CD4-positive, alpha-beta T cell (primary cell): ENCODE measurements around the gene PSAT1. TPM values are rescaled to one million over a fixed set of nuclear protein-coding genes. Genes with fewer than 3 reads are reported as not detected.

ENCODE experiments used
- ATAC-seq: fragments of 200-7000 bp; cut with Tn5 transposase; one replicate; pipeline ENCODE4 v1.10.0; 2022; ENCODE audit warnings: mild to moderate bottlenecking; ENCODE audit not compliant: poor library complexity
- CTCF ChIA-PET: fragments of 350-600 bp; sonication (Branson Sonifier 250); formaldehyde crosslinking; loops from one replicate; lab custom pipeline; 2021; ENCODE audit warnings: antibody characterized with exemption, inconsistent platforms; lab: Charles Lee
- POLR2A ChIA-PET: fragments of 350-600 bp; sonication (Branson Sonifier 250); formaldehyde crosslinking; loops from one replicate; lab custom pipeline; 2021; ENCODE audit warnings: antibody characterized with exemption, inconsistent platforms; lab: Charles Lee
- DNase-seq, 14 experiments: peaks; one replicate each; pipeline ENCODE4 v3.0.0-alpha.2; 2013 to 2020; ENCODE audit warnings: mixed read lengths in 2 of 14
- H3K27ac ChIP-seq, 2 donors: one replicate each; pipeline versions ENCODE4 v1.5.1 to v1.7.0; 2013; ENCODE audit warnings: low read length in 2 of 2, low read depth in 1 of 2, mild to moderate bottlenecking in 1 of 2
- H3K27me3 ChIP-seq, 2 experiments: 1 replicate in 1 of 2; 2 replicates in 1 of 2; pipeline versions ENCODE4 v1.6.1 to v1.7.0; 2013; ENCODE audit warnings: low read length in 2 of 2, control low read depth in 1 of 2, mild to moderate bottlenecking in 1 of 2, moderate library complexity in 1 of 2; ENCODE audit not compliant: insufficient read depth in 2 of 2, control insufficient read depth in 1 of 2
- H3K36me3 ChIP-seq: one replicate; pipeline ENCODE4 v1.6.1; 2013; ENCODE audit warnings: low read length, control low read depth; ENCODE audit not compliant: insufficient read depth
- H3K4me1 ChIP-seq: one replicate; pipeline ENCODE4 v1.6.1; 2013; ENCODE audit warnings: low read length, control low read depth; ENCODE audit not compliant: insufficient read depth
- H3K4me3 ChIP-seq: one replicate; pipeline ENCODE4 v1.5.1; 2013; ENCODE audit warnings: mild to moderate bottlenecking, low read length, moderate library complexity
- H3K9me3 ChIP-seq, 2 experiments: 1 replicate in 1 of 2; 2 replicates in 1 of 2; pipeline versions ENCODE4 v1.6.1 to v1.7.0; 2013; ENCODE audit warnings: low read length in 2 of 2, mild to moderate bottlenecking in 2 of 2, control low read depth in 1 of 2, moderate library complexity in 1 of 2; ENCODE audit not compliant: control insufficient read depth in 1 of 2, insufficient read depth in 1 of 2
- H3K27ac Mint-ChIP-seq: one replicate; pipeline ENCODE4 v1.8.0; 2020; ENCODE audit warnings: mixed read lengths
- H3K27me3 Mint-ChIP-seq: one replicate; pipeline ENCODE4 v1.8.0; 2021; ENCODE audit warnings: mixed read lengths
- H3K36me3 Mint-ChIP-seq: one replicate; pipeline ENCODE4 v1.8.0; 2021; ENCODE audit warnings: low read depth, mixed read lengths
- H3K4me1 Mint-ChIP-seq: one replicate; pipeline ENCODE4 v1.8.0; 2021; ENCODE audit warnings: low read depth, mixed read lengths
- H3K4me3 Mint-ChIP-seq: one replicate; pipeline ENCODE4 v1.8.0; 2020; ENCODE audit warnings: mild to moderate bottlenecking, mixed read lengths
- H3K9me3 Mint-ChIP-seq: one replicate; pipeline ENCODE4 v1.8.0; 2020; ENCODE audit warnings: mixed read lengths
- intact Hi-C, 2 experiments: fragments of 100-400 bp; cut with DNase I in 1 of 2; cut with micrococcal nuclease in 1 of 2; formaldehyde crosslinking; loops; one replicate each; pipeline versions ENCODE4 v1.15.1 to v1.9.0; 2023 to 2025; cut with DNase I, micrococcal nuclease
- total RNA-seq, 174 experiments: library from RNA in 2 of 174; stranded (reverse) in 2 of 174; gene quantifications; one replicate each; pipeline ENCODE4 v1.2.3 and lab custom pipeline; 2021 to 2026
- TF ChIP-seq, protein P1 (sequence below): fragments of 200-600 bp; IDR thresholded peaks from one replicate; pipeline ENCODE4 v1.8.0; 2022; ENCODE audit warnings: antibody characterized with exemption, mild to moderate bottlenecking

The PSAT1 gene
- total RNA-seq, 2 experiments from 2014 or later, result 0.30 to 0.61 TPM

DNA sequence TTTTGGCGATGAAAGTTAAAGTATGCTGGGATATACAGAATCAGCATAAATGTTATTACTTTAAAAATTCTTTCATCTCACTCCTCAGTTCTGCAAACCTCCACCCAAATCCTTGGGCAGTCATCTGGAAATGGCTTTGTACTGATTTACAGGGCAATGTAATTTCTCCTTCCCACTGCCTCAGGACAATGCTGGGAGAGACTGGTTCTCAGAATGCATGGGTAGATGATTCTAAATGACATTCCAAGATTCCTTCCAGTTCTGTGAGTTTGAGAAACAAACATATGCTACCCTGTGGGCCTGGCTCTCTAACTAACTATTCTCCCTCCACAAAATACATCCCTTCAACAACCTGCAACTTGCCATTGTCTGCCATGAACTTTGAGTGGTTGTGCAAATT lies 7.5 kb upstream of the PSAT1 start:
- intact Hi-C loops, result no loop called here
- CTCF ChIA-PET, result no interaction called here
- no peak overlapping the region for H3K27ac ChIP-seq
- ATAC-seq (no peak), DNase-seq (no peak)
- H3K4me1 Mint-ChIP-seq, result peaks cover 8% of the 10 kb centered on the region
- H3K4me1 ChIP-seq, result peaks cover 2% of the 10 kb centered on the region
- no peaks in the 10 kb centered on the region for H3K9me3 Mint-ChIP-seq
- TF ChIP-seq, protein P1, sequence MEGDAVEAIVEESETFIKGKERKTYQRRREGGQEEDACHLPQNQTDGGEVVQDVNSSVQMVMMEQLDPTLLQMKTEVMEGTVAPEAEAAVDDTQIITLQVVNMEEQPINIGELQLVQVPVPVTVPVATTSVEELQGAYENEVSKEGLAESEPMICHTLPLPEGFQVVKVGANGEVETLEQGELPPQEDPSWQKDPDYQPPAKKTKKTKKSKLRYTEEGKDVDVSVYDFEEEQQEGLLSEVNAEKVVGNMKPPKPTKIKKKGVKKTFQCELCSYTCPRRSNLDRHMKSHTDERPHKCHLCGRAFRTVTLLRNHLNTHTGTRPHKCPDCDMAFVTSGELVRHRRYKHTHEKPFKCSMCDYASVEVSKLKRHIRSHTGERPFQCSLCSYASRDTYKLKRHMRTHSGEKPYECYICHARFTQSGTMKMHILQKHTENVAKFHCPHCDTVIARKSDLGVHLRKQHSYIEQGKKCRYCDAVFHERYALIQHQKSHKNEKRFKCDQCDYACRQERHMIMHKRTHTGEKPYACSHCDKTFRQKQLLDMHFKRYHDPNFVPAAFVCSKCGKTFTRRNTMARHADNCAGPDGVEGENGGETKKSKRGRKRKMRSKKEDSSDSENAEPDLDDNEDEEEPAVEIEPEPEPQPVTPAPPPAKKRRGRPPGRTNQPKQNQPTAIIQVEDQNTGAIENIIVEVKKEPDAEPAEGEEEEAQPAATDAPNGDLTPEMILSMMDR, result no peak
- H3K9me3 ChIP-seq, result no peaks in the 10 kb centered on the region
- H3K36me3 ChIP-seq, result no peaks in the 10 kb centered on the region
- H3K36me3 Mint-ChIP-seq, result no peaks in the 10 kb centered on the region
- no peaks in the 10 kb centered on the region for H3K27me3 ChIP-seq
- H3K4me3 Mint-ChIP-seq, result no peak overlapping the region
- H3K27me3 Mint-ChIP-seq, result no peaks in the 10 kb centered on the region
- no peak overlapping the region for H3K27ac Mint-ChIP-seq
- POLR2A ChIA-PET, result no interaction called here
- no peak overlapping the region for H3K4me3 ChIP-seq

DNA sequence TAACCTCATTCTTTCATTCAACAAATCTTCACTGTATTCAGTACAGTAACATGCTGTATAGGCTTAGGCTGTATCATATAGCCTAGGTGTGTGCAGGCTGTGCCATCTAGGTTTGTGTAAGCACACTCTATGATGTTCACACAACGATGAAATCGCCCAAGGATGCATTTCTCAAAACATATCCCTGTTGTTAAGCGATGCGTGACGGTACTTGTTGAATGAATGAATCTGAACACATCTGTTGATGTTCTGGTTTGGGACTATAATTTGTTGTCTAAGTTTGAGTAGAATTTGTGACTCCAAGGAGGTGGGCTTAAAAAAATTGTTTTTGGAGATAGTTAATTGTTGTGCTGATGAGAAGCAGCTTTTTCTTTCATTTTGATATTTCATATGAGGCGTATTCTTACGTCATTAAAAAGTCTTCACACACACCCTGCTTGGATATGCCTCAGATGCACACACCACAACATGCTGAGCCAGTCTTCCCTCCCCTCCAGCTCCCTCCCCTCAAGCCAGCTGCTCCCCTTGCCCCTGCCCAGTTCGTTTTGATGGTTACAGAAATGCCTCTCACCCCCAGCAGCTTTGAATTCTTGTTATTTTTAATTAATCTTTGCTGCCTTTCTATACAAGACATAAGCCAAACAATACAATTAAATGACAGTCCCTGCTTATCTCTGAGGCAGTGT lies 5.5 kb upstream of the PSAT1 start:
- Histone ChIP-seq H3K4me1 (peaks cover 8% of the 10 kb centered on the region), H3K27ac (no peak overlapping the region), H3K4me3 (no peak overlapping the region), H3K9me3 (no peaks in the 10 kb centered on the region), H3K36me3 (no peaks in the 10 kb centered on the region), H3K27me3 (no peaks in the 10 kb centered on the region)
- no peak overlapping the region for H3K27ac Mint-ChIP-seq
- ATAC-seq, result no peak
- CTCF ChIA-PET, result no interaction called here
- H3K27me3 Mint-ChIP-seq, result no peaks in the 10 kb centered on the region
- no peak overlapping the region for H3K4me3 Mint-ChIP-seq
- no peaks in the 10 kb centered on the region for H3K9me3 Mint-ChIP-seq
- H3K4me1 Mint-ChIP-seq, result peaks cover 12% of the 10 kb centered on the region
- no peak for DNase-seq
- no peaks in the 10 kb centered on the region for H3K36me3 Mint-ChIP-seq
- TF ChIP-seq, protein P1, result no peak
- POLR2A ChIA-PET, result no interaction called here
- intact Hi-C loops, result loop anchor here in 1 of 2 experiments (5.0 kb wide), 1 partner anchor 1114 kb away; the partner anchor contains the start of gene VPS13A

DNA sequence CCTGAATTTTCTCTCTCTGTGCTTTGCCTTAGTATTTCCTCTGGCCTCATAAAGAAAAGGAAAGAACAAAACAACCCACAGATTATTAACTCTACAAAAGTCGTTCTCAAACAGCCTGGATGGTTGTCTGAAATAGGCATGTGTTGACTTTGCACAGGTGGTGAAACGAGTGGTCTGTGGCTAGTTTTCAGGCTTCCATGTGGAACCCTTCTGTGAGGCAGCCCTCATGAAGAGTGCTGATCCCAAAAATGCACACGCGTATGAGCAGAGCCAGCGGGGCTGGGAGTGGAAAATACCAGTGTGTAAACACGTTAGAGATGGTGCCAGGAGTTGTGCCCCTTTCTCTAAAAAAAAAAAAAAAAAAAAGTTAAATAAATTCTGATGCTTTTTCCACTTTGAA lies 4.9 kb upstream of the PSAT1 start:
- H3K27ac Mint-ChIP-seq, result no peak overlapping the region
- no peaks in the 10 kb centered on the region for H3K36me3 Mint-ChIP-seq
- TF ChIP-seq, protein P1, result no peak
- POLR2A ChIA-PET, result no interaction called here
- CTCF ChIA-PET, result interaction anchor here (0.7 kb wide), 1 partner anchor 33 kb away, joined by 3 read pairs; no protein-coding TSS in a partner anchor
- Histone ChIP-seq H3K4me1 (peaks cover 14% of the 10 kb centered on the region), H3K9me3 (no peaks in the 10 kb centered on the region), H3K27me3 (no peaks in the 10 kb centered on the region), H3K36me3 (no peaks in the 10 kb centered on the region), H3K27ac (no peak overlapping the region), H3K4me3 (no peak overlapping the region)
- intact Hi-C loops, result loop anchor here in 1 of 2 experiments (5.0 kb wide), 1 partner anchor 1115 kb away; the partner anchor contains the start of gene VPS13A
- DNase-seq, result no peak
- H3K27me3 Mint-ChIP-seq, result no peaks in the 10 kb centered on the region
- no peak for ATAC-seq
- H3K4me1 Mint-ChIP-seq, result peaks cover 18% of the 10 kb centered on the region
- no peak overlapping the region for H3K4me3 Mint-ChIP-seq
- H3K9me3 Mint-ChIP-seq, result no peaks in the 10 kb centered on the region
